GM18517 (cell line): ENCODE data around the gene BLMH.

ENCODE experiments used
- ATAC-seq: cut with Tn5 transposase; IDR thresholded peaks from one replicate; pipeline ENCODE4 v1.9.1; 2021; ENCODE audit warnings: mild to moderate bottlenecking, moderate library complexity; ENCODE audit not compliant: unreplicated experiment

The BLMH gene

DNA sequence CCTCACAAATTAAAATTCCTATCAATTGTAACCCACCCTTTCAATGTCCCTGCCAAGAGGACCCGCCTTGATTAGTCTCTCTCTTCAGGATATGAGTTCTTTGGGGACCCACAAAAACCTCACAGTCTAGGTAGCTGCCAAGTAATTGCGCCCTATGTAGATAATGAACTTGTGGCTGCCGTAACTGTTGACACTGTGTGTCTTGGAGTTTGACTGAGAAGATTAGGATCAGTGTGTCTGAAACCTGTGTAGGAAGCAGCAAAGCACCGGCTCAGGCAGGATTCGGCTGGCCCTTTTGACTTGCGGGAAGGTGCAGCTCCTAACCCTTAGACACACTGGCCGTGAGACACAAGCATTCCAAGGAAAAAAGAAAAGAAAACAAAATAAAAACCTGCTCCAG is 38.4 kb downstream of the BLMH start:
- no peak for ATAC-seq

DNA sequence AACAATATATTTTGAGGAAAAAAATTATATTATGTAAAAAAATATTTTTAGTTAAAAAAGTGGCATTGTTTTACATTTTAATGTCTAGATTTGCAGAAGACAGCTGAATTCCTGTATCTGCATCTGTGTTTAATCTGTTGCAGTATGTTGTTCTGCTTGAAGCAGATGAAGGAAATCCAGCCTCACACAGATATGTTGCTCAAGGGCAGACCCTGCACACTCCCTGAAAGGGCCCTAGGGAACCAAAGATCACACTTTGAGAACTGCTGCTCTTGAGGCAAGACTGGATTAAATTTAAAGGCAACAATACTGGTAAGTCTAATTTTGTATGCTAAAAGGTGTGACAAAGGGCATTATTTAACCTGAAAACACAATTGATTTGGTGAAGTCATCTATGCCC is 39.8 kb downstream of the BLMH start:
- ATAC-seq, result no peak

DNA sequence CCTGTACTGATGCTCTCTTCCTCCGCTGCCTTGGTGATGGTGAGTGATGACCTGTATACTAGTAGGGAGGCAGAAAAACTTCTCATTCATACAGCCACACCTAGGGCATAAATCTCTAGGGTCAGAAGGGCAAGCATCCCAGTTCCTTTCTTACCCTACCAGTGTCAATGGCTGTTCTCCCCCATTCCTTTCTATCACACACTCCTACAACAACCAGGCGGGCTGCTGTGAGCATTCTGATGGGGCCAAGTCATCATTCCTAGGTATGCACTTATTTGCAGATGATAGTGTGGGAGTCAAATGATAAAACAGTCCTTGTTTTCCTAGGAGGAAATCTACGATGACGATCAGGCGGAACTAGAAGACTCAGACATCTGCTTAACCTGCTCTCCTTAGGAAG is 42.3 kb downstream of the BLMH start:
- no peak for ATAC-seq

DNA sequence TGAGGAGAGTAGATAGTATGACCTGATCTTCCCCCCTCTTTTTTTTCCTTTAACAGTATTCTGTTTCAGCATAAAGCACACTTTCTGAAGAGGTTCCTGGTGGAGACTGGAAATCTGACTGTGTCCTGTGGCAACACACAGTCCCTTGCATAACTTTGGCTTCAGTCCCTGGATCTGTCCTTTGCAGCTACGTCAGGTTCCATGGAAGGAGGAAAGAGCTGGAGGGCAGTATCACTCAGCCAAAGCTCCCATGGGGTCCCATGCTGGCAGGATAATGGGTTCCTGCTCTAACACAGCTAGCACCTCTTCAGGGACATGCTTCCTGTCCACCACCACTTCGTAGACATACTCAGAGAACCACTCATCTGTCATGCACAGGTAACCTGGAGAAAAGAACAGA is 43.0 kb downstream of the BLMH start:
- no peak for ATAC-seq

DNA sequence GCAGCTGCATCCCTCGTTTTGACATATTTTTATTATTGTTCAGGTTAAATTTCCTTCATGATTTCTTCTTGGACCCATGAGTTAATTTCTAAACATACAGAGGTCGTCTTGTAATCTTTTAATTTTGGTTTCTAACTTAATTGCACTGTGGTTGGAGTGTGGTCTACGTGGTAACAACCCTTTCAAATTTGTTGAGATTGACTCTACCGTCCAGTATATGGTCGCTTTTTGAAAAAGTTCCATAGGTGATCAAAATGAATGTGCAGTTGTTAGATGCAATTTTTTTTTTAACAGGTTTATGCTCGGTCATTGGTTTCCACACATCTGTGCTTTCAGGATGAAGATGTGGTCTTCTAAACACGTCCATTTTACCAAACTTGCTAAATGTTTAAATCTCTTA is 45.3 kb downstream of the BLMH start:
- no peak for ATAC-seq

DNA sequence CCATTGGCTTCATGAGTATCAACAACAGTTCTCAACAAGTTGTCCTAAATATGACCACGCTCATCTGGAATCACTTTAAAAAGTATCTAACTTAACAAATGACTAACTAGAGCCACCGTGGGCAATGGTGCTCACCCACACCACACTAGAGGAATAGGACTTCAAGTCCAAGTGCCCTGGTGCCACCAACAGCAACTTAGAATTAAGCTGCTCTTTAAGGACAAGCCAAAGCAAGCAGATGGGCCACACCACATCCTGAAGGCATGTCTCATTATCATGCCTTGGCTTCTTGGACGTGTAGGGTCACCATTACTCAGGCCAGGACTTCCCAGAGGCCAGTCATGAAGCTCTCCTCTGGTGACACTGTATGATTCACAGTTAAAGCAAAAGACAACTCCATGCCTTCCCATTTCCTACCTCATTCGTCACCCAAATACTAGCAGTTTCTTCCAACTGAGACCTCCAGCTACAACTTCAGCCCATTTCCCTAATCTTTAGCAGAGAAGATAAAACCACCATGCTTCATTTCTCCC is 46.8 kb downstream of the BLMH start:
- no peak for ATAC-seq

DNA sequence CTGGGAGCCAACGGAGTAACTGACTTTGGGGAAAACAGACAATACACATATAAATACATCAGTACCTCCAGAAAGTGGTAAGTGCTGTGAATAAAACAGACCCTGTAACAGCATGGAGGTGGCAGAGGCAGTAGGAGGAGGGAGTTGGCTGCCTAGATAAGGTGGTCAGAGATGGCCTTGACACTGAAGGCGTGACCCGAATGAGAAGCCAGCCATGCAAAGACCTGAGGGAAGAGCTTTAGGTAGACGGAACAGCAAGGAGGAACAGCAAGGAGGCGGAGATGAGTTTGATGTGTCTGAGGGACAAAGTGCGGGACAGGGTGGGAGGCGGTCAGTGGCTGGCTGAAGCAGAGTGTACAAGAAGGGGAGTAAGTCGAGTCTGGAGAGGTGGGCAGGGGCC is 48.2 kb downstream of the BLMH start:
- no peak for ATAC-seq

DNA sequence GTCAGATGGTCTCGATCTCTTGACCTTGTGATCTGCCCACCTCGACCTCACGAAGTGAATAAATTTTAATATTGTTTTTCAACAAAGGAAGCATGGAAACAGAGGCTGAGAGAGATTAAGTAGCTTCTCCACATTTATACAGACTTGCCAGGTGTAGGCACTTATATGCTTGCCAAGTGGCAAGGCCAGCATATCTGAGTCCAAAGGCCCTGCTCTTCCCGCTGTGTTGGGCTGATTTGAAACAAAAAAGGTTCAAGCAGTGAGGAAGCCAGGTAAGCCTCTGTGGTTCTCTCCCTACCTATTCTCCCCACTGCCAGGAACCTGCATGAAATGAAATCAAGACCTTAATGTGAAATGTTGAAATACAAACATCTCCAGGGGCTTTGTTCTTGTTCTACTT is 48.7 kb downstream of the BLMH start:
- no peak for ATAC-seq

DNA sequence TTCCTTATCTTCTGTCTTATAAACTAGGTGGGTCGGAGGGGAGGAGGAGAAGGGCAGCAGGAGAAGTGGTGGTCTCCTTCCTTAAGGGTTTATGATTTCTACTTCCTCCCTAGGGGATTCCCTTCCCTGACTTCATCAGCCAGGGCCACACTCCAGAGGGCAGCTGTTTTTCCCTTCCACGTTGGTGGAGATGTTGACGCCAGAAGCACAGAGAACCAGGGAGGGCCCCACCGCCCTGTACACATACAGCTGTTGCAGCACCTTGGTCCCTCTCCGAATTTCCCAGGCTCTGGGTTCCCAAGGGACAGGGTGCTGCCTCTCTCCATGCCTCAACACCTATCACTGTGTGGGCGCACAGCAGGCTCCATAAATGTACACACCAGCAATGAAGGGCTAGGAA is 50.7 kb downstream of the BLMH start:
- no peak for ATAC-seq

DNA sequence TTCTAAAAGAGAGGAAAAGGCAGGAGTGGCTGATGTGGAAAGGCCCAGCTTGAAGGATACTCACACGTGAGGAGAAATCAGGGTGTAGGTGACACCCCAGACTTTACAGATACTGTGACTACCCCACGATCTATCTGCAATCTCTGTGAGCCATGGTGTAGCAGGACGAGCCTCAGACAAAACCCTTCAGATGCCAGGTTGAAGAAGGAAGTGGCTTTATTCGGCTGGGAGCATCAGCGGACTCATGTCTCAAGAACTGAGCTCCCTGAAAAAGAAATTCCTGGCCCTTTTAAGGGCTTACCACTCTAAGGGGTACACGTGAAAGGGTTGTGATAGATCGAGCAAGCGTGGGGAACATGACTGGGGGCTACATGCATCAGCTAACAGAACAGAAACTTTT is 51.6 kb downstream of the BLMH start:
- ATAC-seq, result no peak

DNA sequence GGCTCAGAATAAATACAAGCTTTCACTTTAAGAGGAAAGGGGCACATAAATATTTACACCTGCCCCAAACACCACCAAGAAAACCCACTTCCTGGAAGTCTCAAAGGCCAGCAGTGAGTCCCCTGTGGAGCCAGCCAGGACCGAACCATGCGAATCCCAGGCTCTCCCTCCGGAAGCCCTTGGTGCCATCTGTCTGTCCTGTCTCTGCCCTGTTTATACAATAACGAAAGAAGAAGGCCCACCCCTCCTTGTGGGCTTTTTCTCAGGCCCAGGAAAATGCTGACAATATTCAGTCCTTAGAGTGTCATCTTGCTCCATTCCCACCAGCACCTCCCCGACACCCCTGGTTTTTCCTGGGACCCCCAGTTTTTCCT is 52.7 kb downstream of the BLMH start:
- no peak for ATAC-seq

DNA sequence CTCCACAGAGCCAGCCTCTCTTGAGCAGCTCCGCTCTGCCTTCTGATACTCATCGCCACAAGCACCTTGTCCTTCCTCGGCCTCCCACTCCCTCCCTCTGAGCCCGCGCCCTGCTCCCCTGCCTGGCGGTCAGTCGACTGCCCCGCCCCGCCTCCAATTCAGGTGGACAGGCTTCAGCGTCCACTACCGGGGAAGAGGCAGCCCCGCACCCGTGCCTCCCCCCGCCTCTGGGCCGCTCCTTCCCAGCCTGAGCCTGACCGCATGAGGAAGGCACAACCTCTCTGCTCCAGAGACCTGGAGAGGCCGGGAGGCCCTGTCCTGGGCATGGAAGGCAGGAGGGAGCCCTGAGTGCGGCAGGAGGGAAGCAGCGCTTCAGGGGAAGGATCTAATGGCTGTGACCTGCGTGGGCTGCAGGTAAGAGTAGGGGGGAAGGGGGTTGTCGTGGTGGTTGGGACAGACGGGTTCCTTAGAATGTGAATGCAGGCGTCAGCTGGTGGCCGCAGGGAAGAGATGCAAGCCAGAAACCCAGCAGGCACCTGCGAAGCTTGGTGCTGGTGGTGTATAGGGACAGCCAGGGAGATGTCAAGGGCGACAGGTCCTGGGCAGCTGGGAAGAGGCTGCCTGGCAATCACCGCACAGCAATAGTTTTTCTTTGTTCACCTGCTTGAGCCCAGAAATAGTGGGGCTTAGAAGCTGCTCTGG is 53.2 kb downstream of the BLMH start:
- ATAC-seq, result no peak

DNA sequence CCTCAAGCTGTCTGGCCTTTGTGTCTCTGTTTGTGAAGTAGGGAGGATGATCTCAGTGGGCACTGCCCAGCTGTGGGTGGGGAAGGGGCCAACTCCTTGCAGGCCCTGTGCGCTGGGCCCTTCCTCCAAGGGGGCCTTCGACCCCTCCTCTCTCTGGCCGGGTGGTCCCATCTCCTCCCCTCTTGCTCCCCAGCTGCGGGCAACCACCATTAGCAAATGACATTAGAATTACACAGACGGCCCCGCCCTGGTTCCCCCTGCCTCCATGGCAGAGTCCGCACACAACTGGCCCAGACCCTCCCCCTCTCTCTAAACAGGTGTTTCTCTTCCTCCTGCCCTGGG is 53.8 kb downstream of the BLMH start:
- no peak for ATAC-seq

DNA sequence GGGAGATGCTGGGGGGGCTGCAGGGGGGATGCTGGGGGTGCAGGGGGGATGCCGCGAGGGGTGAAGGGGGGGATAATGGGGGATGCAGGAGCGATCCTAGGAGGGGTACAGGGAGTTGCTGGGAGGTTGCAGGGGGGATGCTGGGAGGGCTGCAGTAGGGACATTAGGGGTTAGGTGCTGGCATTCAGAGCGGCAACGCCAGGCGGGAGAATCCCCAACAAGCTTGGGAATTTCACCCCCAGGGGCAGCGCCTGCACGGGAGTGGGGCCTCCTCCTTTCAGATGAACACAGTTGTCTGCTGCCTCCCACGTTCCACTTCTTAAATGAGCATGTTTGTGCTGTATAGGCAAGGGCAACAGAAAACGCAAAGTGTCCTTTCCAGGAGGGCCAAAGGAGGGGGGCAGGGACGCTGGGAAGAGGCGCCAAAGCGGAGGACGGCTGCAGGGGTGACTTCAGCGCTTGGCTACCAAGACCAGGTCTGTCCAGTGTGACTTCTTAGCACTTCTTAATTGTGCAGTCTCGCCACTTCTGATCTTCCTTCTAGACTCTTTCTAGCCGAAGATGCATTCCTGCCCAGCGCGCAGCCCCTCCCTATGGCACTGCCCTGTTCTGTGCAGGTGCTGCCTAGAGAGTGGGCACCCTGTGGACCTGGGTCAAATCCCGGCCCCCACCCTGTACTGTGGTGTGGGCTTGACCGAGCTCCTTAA is 54.3 kb downstream of the BLMH start:
- ATAC-seq, result no peak

DNA sequence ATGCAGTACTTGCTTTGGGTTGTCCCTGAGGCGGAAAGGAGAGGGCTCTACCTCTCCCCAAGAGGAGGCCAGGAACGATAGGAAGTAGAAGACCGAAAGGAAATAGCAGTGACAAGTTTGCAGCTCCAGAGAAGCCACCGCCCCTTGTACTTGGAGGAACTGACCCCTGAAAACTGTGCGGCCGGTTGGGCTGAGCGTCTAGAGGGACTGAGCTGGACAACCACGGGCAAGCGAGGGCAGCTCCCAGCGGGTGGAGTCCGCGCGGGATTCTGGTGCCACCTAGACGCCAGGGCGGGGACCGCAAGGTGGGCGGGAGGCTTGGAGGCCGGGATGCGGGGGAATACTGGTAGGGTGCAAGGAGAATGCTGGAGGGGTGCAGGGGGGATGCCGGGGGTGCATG is 55.0 kb downstream of the BLMH start:
- no peak for ATAC-seq

DNA sequence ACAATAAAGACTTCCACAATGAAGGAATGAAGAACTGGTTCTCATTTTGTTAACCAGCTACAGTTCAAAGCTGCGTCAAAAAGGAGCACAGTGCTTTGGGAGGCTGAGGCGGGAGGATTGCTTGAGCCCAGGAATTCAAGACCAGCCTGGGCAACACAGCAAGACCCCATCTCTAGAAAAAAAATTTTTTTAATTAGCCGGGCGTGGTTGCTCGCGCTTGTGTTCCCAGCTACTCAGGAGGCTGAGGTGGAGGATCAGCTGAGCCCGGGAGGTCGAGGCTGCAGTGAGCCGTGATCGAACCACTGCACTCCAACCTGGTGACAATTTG is 55.5 kb downstream of the BLMH start:
- ATAC-seq, result no peak

DNA sequence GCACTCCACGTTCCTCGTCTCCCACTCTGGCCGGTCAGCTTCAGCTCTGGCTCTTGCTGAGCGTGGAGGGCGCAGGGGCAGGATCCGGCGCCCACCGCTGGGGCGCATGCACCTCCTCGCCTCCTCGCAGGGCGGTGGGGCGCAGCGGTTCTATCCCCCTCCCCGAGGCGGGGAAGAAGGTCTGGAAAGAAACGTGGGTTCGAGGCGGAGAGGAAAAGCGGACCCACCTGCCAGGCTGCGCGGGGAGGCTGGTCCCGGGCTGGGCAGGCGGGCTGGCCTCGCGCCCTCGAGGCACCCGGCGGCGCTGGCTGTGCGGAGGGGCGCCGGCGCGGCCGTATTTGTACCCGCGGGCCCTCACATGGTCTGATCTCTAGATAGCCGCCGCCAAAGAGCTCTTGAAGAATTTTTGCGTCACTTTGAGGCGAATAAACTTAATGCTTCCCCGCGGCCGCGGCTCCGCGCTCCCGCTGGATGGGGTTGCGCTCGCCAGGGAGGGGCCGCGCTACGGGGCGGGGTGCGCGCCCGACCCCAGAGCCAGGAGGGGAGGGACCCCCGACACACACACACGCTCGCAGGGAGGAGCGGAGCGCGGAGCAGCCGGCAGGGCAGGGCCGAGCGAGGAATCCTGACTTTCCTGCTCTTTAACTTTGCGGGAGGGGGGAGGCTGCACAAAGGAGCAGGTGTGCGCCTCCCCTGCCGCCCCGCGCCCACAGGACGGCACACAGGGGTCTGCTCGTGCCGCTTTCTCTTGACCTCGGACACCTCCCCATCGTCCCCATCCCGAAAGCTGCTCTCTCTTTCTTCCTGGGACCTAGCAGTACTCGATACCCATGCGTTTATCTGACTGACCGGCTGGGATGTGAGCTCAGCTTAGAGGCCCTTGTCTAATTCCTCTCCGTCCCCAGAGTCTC is 56.1 kb downstream of the BLMH start, which contains the start of gene SLC6A4:
SLC6A4 (minus strand) TSS at position 312 of the 911 bp plus-strand sequence. CDS start 13,739 bp downstream, outside the sequence.
- no peak for ATAC-seq

DNA sequence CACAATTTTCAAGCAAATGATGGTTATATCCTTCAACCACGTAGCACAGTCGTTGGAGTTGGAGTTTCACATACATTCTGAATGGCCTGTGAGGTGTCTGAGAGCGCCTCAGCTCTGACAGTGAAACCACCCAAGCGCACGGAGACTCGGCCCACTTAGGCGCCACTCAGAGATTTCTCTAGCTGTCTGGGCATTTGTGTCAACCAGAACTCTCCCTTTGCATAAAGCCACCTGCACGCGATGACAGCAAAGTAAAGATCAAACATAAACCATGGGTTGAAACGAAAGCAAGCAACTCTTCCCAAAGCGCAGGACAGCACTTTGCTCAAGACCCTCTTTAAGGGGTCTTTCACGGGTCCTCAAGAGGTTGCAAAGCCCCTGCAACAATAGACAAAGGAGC is 56.8 kb downstream of the BLMH start:
- ATAC-seq, result no peak

DNA sequence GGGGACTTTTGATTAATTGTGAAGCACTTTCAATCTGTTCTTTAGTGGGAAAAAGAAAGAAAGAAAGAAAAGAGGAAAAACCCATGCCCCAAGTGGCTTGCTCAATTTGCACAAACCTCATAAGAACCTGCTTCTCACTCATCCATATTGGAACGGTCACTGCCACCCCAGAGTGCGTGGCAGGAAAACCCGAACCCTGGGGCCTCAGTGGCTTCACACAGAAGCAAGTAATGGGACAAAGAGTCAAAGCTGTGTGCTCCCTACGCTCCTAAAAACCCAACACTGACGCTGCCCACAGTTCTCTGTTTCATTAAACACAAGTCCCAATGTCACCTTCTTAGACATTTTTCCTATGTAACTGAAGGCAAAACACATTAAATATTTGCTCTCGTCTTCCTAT is 57.4 kb downstream of the BLMH start:
- no peak for ATAC-seq

DNA sequence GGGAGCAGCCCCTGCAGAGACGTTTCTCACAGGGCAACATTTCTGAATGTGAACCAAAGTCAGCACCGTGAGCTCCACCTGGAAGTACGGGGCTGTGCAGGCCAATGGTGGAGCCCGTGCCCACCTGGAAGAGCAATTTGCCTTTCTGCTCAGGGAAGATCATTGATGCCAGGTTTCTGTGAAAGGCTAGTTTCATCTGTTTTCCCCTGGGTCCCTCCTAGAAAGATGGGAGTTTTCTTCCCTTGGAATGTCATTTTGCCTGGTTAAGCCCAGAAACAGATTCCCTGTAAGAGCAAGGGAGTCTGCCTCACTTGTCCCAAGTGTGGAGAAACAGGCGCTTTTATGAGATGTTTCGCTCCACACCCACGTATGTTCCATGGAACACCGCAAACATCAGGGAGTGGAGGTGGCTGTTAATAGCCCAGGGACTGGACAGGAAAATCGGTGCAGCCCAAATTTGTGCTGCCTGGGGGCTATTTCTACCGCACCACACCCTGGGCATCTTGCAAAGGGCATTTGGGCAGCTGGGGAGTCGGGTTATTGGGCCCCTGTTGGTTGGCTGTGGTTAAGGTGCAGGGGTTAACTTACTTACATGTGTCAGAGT is 58.8 kb downstream of the BLMH start:
- no peak for ATAC-seq
